MV-4-11 (cell line): ENCODE measurements around the gene MAD2L2.

Experiments
- DNase-seq: peaks from one replicate; lab custom pipeline; 2025; lab: John Stamatoyannopoulos, UW

Gene MAD2L2

GRCh38 chr1:11704691-11705475 lies 23.9 kb upstream of the MAD2L2 start:
- no peak for DNase-seq

- DNase-seq, result no peak
These were observed 23.2 kb upstream of the MAD2L2 start for GRCh38 chr1:11704194-11704529.

GRCh38 chr1:11703357-11704193 lies 22.6 kb upstream of the MAD2L2 start:
- DNase-seq, result no peak

GRCh38 chr1:11701981-11702803 lies 21.2 kb upstream of the MAD2L2 start:
- DNase-seq, result no peak

- DNase-seq, result no peak
These were observed 20.6 kb upstream of the MAD2L2 start for GRCh38 chr1:11701551-11701961.

- DNase-seq, result no peak
These were observed 19.9 kb upstream of the MAD2L2 start for GRCh38 chr1:11700601-11701467.

GRCh38 chr1:11697893-11698210 lies 16.9 kb upstream of the MAD2L2 start:
- no peak for DNase-seq

- no peak for DNase-seq
These were observed 16.4 kb upstream of the MAD2L2 start for GRCh38 chr1:11697188-11697892.

GRCh38 chr1:11695861-11696260 lies 14.9 kb upstream of the MAD2L2 start:
- DNase-seq, result no peak

GRCh38 chr1:11693917-11694316 lies 13.0 kb upstream of the MAD2L2 start:
- no peak for DNase-seq

- peak; percentile 89 for DNase-seq
These were observed 12.2 kb upstream of the MAD2L2 start for GRCh38 chr1:11693024-11693590.

- no peak for DNase-seq
These were observed 11.2 kb upstream of the MAD2L2 start for GRCh38 chr1:11691928-11692711.

- DNase-seq, result no peak
These were observed 10.5 kb upstream of the MAD2L2 start, which contains the start of gene DRAXIN for GRCh38 chr1:11691302-11691914. Gene DRAXIN (plus strand): TSS chr1:11691710. CDS start chr1:11706259, 14,549 bp downstream.

- DNase-seq, result peak; percentile 8
These were observed 9.7 kb upstream of the MAD2L2 start for GRCh38 chr1:11690397-11691301.

- DNase-seq, result no peak
These were observed 7.6 kb upstream of the MAD2L2 start for GRCh38 chr1:11688506-11688905.

GRCh38 chr1:11685210-11685752 lies 4.3 kb upstream of the MAD2L2 start:
- DNase-seq, result no peak

- no peak for DNase-seq
These were observed 3.1 kb upstream of the MAD2L2 start for GRCh38 chr1:11684070-11684469.

- no peak for DNase-seq
These were observed 1.9 kb upstream of the MAD2L2 start for GRCh38 chr1:11682799-11683198.
